PC-9 (cell line): ENCODE results near the gene DYNC1H1. TPM values are rescaled to one million over a fixed set of nuclear protein-coding genes. Genes with fewer than 3 reads are reported as not detected.

Source experiments
- BruUV-seq: library from RNA; stranded (reverse); fragments of 400-500 nt; replicated peaks from 2 replicates; lab custom pipeline; 2021; lab: Mats Ljungman, UMichigan
- CTCF ChIA-PET: fragments of 300-600 bp; sonication (Branson Sonifier 250); formaldehyde crosslinking; loops from one replicate; lab custom pipeline; 2022; ENCODE audit warnings: antibody characterized with exemption; lab: Charles Lee
- POLR2A ChIA-PET: fragments of 300-600 bp; sonication (Branson Sonifier 250); formaldehyde crosslinking; loops from one replicate; lab custom pipeline; 2022; ENCODE audit warnings: antibody characterized with exemption; ENCODE audit not compliant: unreplicated experiment; lab: Charles Lee
- DNase-seq, 2 experiments: peaks; one replicate each; pipeline versions ENCODE4 v3.0.0 to v3.0.0-alpha.2; 2015 to 2022; ENCODE audit warnings: mixed read lengths in 1 of 2
- H2AFZ ChIP-seq: fragments of 200-600 bp; sonication (generic); 2 replicates; pipeline ENCODE4 v1.8.1; 2017; ENCODE audit warnings: antibody characterized with exemption
- H3F3A ChIP-seq: fragments of 200-600 bp; sonication (generic); 2 replicates; pipeline ENCODE4 v1.8.1; 2017; ENCODE audit warnings: antibody characterized with exemption, mild to moderate bottlenecking, low read depth; ENCODE audit not compliant: insufficient read depth
- H3K27ac ChIP-seq: fragments of 200-600 bp; sonication (generic); 2 replicates; pipeline ENCODE4 v1.6.1; 2016; ENCODE audit warnings: mixed run types
- H3K27me3 ChIP-seq: fragments of 200-600 bp; sonication (generic); 2 replicates; pipeline ENCODE4 v1.6.1; 2016; ENCODE audit warnings: low read depth, mixed run types; ENCODE audit not compliant: insufficient read depth
- H3K36me3 ChIP-seq: fragments of 200-600 bp; sonication (generic); 2 replicates; pipeline ENCODE4 v1.6.1; 2016; ENCODE audit warnings: low read depth, mixed run types
- H3K4me1 ChIP-seq: fragments of 200-600 bp; sonication (generic); replicated peaks from 2 replicates; pipeline ENCODE4 v1.6.1; 2016; ENCODE audit warnings: mixed run types; ENCODE audit not compliant: insufficient read depth
- H3K4me2 ChIP-seq: fragments of 200-600 bp; sonication (generic); 2 replicates; pipeline ENCODE4 v1.6.1; 2017; ENCODE audit warnings: mixed run types
- H3K4me3 ChIP-seq: fragments of 200-600 bp; sonication (generic); 2 replicates; pipeline ENCODE4 v1.6.1; 2016; ENCODE audit warnings: mixed run types
- H3K79me2 ChIP-seq: fragments of 200-600 bp; sonication (generic); 2 replicates; pipeline ENCODE4 v1.6.1; 2017; ENCODE audit warnings: low read depth, mixed run types
- H3K9me2 ChIP-seq: fragments of 200-600 bp; sonication (generic); 2 replicates; pipeline ENCODE4 v1.8.1; 2017; ENCODE audit warnings: mild to moderate bottlenecking; ENCODE audit not compliant: insufficient read depth
- H3K9me3 ChIP-seq: fragments of 200-600 bp; sonication (generic); 2 replicates; pipeline ENCODE4 v1.8.1; 2016; ENCODE audit warnings: low read depth; ENCODE audit not compliant: insufficient read depth
- H4K20me1 ChIP-seq: fragments of 200-600 bp; sonication (generic); 2 replicates; pipeline ENCODE4 v1.8.1; 2017; ENCODE audit not compliant: insufficient read depth
- CTCF ChIP-seq: fragments of 200-600 bp; sonication (generic); conservative IDR thresholded peaks from 2 replicates; pipeline ENCODE4 v1.6.1; 2017; ENCODE audit warnings: mixed run types, antibody characterized with exemption, mild to moderate bottlenecking, moderate library complexity
- EZH2 ChIP-seq: fragments of 200-600 bp; sonication (generic); IDR thresholded peaks from 2 replicates; pipeline ENCODE4 v1.8.0; 2017; ENCODE audit warnings: antibody characterized with exemption, low read depth
- intact Hi-C: fragments of 100-400 bp; cut with micrococcal nuclease; formaldehyde crosslinking; loops from one replicate; pipeline ENCODE4 v1.10.0; 2022; ENCODE audit not compliant: unreplicated experiment
- total RNA-seq: library from RNA; stranded (reverse); gene quantifications from 2 replicates; pipeline ENCODE4 v1.2.3, GENCODE V29; 2021

DYNC1H1 gene
- total RNA-seq, 1 experiment from 2014 or later: 1,268 TPM

DNA sequence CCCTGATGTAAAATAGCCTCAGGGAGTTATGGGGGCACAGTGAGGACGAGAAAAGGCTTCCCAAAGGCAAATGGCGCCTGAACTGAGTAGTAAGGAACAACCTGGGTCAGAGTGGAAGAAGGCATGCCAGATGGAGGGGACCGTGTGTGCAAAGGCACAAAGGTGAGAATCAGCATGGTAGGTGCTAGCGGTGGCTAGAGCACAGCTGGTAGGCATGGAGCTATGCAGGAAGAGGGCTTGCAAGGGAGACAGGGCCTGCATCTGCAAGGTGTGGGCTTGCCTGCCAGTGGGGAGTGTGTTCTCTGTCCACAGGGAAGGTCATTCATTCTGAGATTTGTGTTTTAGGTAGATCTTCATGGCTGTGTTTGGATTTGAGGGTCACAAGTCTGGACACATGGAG is 141.0 kb downstream of the DYNC1H1 start:
- Histone ChIP-seq H2AFZ (no peak overlapping the region), H3K9me3 (peaks cover 8% of the 10 kb centered on the region; the same call in 1 of the 2 replicates), H3F3A (no peaks in the 10 kb centered on the region; the same call in 1 of the 2 replicates), H3K4me2 (no peak overlapping the region), H3K9me2 (no peaks in the 10 kb centered on the region), H3K4me1 (no peaks in the 10 kb centered on the region), H3K79me2 (no peaks in the 10 kb centered on the region), H3K27ac (no peak overlapping the region), H3K27me3 (no peaks in the 10 kb centered on the region), H4K20me1 (no peaks in the 10 kb centered on the region), H3K4me3 (no peak overlapping the region), H3K36me3 (no peaks in the 10 kb centered on the region)
- BruUV-seq: no TSS peak
- POLR2A ChIA-PET: interaction anchor here (0.6 kb wide), 1 partner anchor 42 kb away, joined by 3 read pairs; no protein-coding TSS in a partner anchor
- intact Hi-C loops: no loop called here
- DNase-seq: no peak
- TF ChIP-seq CTCF: no peak
- TF ChIP-seq EZH2: no peak
- CTCF ChIA-PET: no interaction called here

Other genes with a start within 250 kb of the DYNC1H1 start
- 301 and 401 TPM in 2 replicates for gene PPP2R5C, start 202.9 kb upstream of the DYNC1H1 start, total RNA-seq
- 1,314 and 1,931 TPM in 2 replicates for gene HSP90AA1, start 122.5 kb downstream of the DYNC1H1 start, total RNA-seq
- 62.2 and 93.5 TPM in 2 replicates for gene WDR20, start 175.3 kb downstream of the DYNC1H1 start, total RNA-seq